Esophagus muscularis mucosa (tissue), 3 donors: Measurements from ENCODE around the gene RNF144A.

Experiments
- POLR2AphosphoS5 ChIP-seq, 2 donors: sonication (generic); formaldehyde crosslinking; IDR thresholded peaks; one replicate each; pipeline ENCODE4 v1.6.1; 2017; ENCODE audit warnings: antibody characterized with exemption in 2 of 2
- TF ChIP-seq, protein P1 (sequence below), 3 experiments: fragments of 200-600 bp in 2 of 3; fragments of 450-650 bp in 1 of 3; sonication (generic) in 2 of 3; IDR thresholded peaks; one replicate each; pipeline ENCODE4 v1.5.1; 2017 to 2019; ENCODE audit warnings: antibody characterized with exemption in 3 of 3, mild to moderate bottlenecking in 2 of 3, moderate library complexity in 1 of 3

DNA sequence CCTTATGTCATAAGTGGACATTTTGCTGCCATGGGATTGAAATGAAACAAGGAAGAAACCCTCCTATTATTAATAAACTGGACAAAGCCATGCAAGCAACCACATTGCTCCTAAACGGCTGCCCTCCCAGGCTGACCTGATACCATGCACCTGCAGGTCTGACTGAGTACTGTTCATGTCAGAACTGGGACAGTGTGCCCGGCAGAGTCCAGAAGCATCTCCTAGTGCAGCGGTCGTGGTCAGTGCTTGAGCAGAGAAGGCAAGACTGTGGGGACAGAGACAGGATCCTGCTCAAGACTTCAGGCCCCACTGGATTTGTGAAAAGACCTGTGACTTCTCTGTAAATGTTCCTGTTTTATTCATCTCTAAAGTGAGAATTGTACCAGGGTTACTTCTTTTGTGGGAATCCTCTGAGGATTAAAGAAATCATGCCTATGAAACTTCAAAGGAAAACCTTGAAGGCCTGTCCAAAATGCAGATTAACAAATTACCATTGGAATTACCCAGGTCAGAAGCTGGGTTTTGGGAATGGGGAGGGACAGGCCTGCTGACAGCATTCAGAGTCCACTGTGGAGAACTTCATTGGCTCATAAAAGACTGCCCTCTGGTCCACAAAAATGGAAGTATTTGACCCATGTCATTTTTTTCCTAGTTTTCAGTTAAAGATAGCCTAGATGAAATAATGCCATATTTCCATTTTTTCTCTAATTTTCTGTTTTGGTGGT is 13.9 kb downstream of the RNF144A start:
- TF ChIP-seq, protein P1, sequence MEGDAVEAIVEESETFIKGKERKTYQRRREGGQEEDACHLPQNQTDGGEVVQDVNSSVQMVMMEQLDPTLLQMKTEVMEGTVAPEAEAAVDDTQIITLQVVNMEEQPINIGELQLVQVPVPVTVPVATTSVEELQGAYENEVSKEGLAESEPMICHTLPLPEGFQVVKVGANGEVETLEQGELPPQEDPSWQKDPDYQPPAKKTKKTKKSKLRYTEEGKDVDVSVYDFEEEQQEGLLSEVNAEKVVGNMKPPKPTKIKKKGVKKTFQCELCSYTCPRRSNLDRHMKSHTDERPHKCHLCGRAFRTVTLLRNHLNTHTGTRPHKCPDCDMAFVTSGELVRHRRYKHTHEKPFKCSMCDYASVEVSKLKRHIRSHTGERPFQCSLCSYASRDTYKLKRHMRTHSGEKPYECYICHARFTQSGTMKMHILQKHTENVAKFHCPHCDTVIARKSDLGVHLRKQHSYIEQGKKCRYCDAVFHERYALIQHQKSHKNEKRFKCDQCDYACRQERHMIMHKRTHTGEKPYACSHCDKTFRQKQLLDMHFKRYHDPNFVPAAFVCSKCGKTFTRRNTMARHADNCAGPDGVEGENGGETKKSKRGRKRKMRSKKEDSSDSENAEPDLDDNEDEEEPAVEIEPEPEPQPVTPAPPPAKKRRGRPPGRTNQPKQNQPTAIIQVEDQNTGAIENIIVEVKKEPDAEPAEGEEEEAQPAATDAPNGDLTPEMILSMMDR (IDR thresholded peaks at IDR 0.05): no peak
- TF ChIP-seq POLR2AphosphoS5 (IDR thresholded peaks at IDR 0.05): no peak
